K562 (cell line): ENCODE data around the gene PTPRM.

ENCODE experiments used
- E2F4 ChIP-seq: sonication (generic); formaldehyde crosslinking; IDR thresholded peaks from 2 replicates; pipeline ENCODE4 v1.8.0; 2022; ENCODE audit warnings: mild to moderate bottlenecking, low read depth, missing genetic modification reagents
- POU5F1 ChIP-seq: fragments of 150-350 bp; IDR thresholded peaks from 2 replicates; pipeline ENCODE4 v1.6.1; 2014; ENCODE audit warnings: borderline replicate concordance, low read length, low read depth, mild to moderate bottlenecking; ENCODE audit not compliant: partially characterized antibody
- SP2 ChIP-seq: IDR thresholded peaks from 2 replicates; pipeline ENCODE4 v1.6.1; 2011; ENCODE audit warnings: mild to moderate bottlenecking, low read depth, low read length, moderate library complexity; ENCODE audit not compliant: poor library complexity, severe bottlenecking; ENCODE audit errors: extremely low read depth
- ZNF263 ChIP-seq: sonication (generic); formaldehyde crosslinking; IDR thresholded peaks from 2 replicates; pipeline ENCODE4 v1.8.0; 2022; ENCODE audit warnings: mild to moderate bottlenecking, missing genetic modification reagents, borderline replicate concordance
- TF ChIP-seq, protein P1 (sequence below), 3 experiments: IDR thresholded peaks in 2 of 3; conservative IDR thresholded peaks in 1 of 3; 2 replicates each; pipeline ENCODE4 v1.5.1; 2011 to 2012; ENCODE audit warnings: low read length in 3 of 3, mild to moderate bottlenecking in 3 of 3, control low read depth in 2 of 3, improper control_type of control experiment in 1 of 3, inconsistent platforms in 1 of 3, low read depth in 1 of 3, mixed read lengths in 1 of 3, moderate library complexity in 1 of 3; ENCODE audit not compliant: insufficient read depth in 2 of 3
- TF ChIP-seq, protein P2 (sequence below): sonication (generic); formaldehyde crosslinking; IDR thresholded peaks from 2 replicates; pipeline ENCODE4 v1.9.0; 2022; ENCODE audit warnings: mild to moderate bottlenecking, missing genetic modification reagents

GRCh38 chr18:7617738-7618422 lies 50.8 kb downstream of the PTPRM start:
- TF ChIP-seq E2F4, result no peak
- TF ChIP-seq, protein P1, sequence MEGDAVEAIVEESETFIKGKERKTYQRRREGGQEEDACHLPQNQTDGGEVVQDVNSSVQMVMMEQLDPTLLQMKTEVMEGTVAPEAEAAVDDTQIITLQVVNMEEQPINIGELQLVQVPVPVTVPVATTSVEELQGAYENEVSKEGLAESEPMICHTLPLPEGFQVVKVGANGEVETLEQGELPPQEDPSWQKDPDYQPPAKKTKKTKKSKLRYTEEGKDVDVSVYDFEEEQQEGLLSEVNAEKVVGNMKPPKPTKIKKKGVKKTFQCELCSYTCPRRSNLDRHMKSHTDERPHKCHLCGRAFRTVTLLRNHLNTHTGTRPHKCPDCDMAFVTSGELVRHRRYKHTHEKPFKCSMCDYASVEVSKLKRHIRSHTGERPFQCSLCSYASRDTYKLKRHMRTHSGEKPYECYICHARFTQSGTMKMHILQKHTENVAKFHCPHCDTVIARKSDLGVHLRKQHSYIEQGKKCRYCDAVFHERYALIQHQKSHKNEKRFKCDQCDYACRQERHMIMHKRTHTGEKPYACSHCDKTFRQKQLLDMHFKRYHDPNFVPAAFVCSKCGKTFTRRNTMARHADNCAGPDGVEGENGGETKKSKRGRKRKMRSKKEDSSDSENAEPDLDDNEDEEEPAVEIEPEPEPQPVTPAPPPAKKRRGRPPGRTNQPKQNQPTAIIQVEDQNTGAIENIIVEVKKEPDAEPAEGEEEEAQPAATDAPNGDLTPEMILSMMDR (IDR thresholded peaks at IDR 0.05 in 2 of 3, conservative IDR thresholded peaks at IDR 0.05 in 1 of 3; ENCODE audit: insufficient read depth in 2 of 3, low read depth in 1 of 3, low read length in 3 of 3), result no peak
- no peak for TF ChIP-seq SP2
- no peak for TF ChIP-seq POU5F1
- TF ChIP-seq, protein P2, sequence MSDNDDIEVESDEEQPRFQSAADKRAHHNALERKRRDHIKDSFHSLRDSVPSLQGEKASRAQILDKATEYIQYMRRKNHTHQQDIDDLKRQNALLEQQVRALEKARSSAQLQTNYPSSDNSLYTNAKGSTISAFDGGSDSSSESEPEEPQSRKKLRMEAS, result no peak
- TF ChIP-seq ZNF263 (CRISPR knock-in tag), result no peak
